NAMALWA (cell line): ENCODE results near the gene ACP4.
"Not testable (repeated sequence)": the region's sequence is repeated elsewhere in the genome, so short reads cannot be mapped to it uniquely, and the experiment has no call there.

Experiments
- DNase-seq: peaks from one replicate; pipeline ENCODE4 v3.0.0-alpha.2; 2015; ENCODE audit warnings: low spot score

ACP4 gene

GRCh38 chr19:50790396-50790795, at the start of gene ACP4:
Gene ACP4, plus strand, starts transcription at chr19:50790415. Its CDS starts 0 bp downstream, at chr19:50790415.
- DNase-seq = no peak

- DNase-seq = no peak
Observed at GRCh38 chr19:50741179-50741933, 48.9 kb upstream of the ACP4 start.

GRCh38 chr19:50743537-50743936, 46.7 kb upstream of the ACP4 start:
- DNase-seq = no peak

GRCh38 chr19:50745221-50745620, 45.0 kb upstream of the ACP4 start:
- DNase-seq = no peak

- DNase-seq = not testable (repeated sequence)
Observed at GRCh38 chr19:50747141-50747540, 43.1 kb upstream of the ACP4 start.

GRCh38 chr19:50749490-50749889, 40.7 kb upstream of the ACP4 start:
- DNase-seq = no peak

- DNase-seq = peak; percentile 66
Observed at GRCh38 chr19:50750010-50750409, 40.2 kb upstream of the ACP4 start.

- DNase-seq = no peak
Observed at GRCh38 chr19:50753879-50754278, 36.3 kb upstream of the ACP4 start.

- not testable (repeated sequence) for DNase-seq
Observed at GRCh38 chr19:50756244-50756643, 34.0 kb upstream of the ACP4 start.

GRCh38 chr19:50757624-50758023, 32.6 kb upstream of the ACP4 start:
- DNase-seq = not testable (repeated sequence)

- DNase-seq = not testable (repeated sequence)
Observed at GRCh38 chr19:50759076-50759475, 31.1 kb upstream of the ACP4 start.

- peak; percentile 85 for DNase-seq
Observed at GRCh38 chr19:50759886-50760285, 30.3 kb upstream of the ACP4 start.

GRCh38 chr19:50761501-50761900, 28.7 kb upstream of the ACP4 start:
- not testable (repeated sequence) for DNase-seq

GRCh38 chr19:50763521-50763920, 26.7 kb upstream of the ACP4 start:
- DNase-seq = not testable (repeated sequence)

GRCh38 chr19:50764409-50764808, 25.8 kb upstream of the ACP4 start:
- DNase-seq = no peak

- DNase-seq = not testable (repeated sequence)
Observed at GRCh38 chr19:50766746-50767145, 23.5 kb upstream of the ACP4 start.

GRCh38 chr19:50767263-50767662, 23.0 kb upstream of the ACP4 start:
- not testable (repeated sequence) for DNase-seq

GRCh38 chr19:50768277-50768676, 21.9 kb upstream of the ACP4 start:
- no peak for DNase-seq

- not testable (repeated sequence) for DNase-seq
Observed at GRCh38 chr19:50770164-50770563, 20.1 kb upstream of the ACP4 start, which contains the start of gene GPR32. Gene GPR32, plus strand, starts transcription at chr19:50770464. Its CDS starts 137 bp downstream, at chr19:50770601.

- no peak for DNase-seq
Observed at GRCh38 chr19:50770888-50771287, 19.3 kb upstream of the ACP4 start.

GRCh38 chr19:50772476-50772875, 17.7 kb upstream of the ACP4 start:
- DNase-seq = peak; percentile 75

GRCh38 chr19:50772912-50773311, 17.3 kb upstream of the ACP4 start:
- DNase-seq = not testable (repeated sequence)

- not testable (repeated sequence) for DNase-seq
Observed at GRCh38 chr19:50773454-50773853, 16.8 kb upstream of the ACP4 start.

GRCh38 chr19:50776131-50776530, 14.1 kb upstream of the ACP4 start:
- DNase-seq = no peak
